Astrocyte (in vitro differentiated cells and primary cell): ENCODE results near the gene TMEM184B.

Source experiments
- CTCF ChIP-seq: IDR thresholded peaks from 2 replicates; pipeline ENCODE4 v1.5.1; 2011; ENCODE audit warnings: low read depth, mild to moderate bottlenecking, inconsistent platforms, low read length, moderate library complexity; ENCODE audit not compliant: insufficient read depth
- EZH2 ChIP-seq: IDR thresholded peaks from 2 replicates; pipeline ENCODE4 v1.6.1; 2012; ENCODE audit warnings: mild to moderate bottlenecking, low read length, inconsistent platforms; ENCODE audit not compliant: insufficient read depth

DNA sequence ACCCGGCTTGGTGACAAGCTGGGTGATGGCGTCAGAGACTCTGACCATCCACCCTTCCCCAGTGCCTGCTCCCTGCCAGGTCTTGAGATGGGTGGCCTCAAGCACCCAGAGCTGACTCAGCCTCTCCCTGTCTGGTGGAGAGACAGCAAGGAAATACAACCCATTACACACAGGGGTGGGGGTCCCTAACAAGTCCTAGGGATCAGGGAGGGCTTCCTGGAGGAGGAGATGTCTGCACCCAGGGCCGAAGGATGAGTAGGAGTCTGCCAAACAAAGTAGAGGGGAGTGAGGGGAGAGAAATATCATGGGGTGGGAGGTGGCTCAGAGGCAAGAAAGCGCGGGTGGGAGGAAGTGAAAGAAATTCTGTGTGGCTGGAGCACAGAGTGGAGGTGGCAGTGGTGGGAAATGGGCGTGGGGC lies 64.2 kb downstream of the TMEM184B start:
- TF ChIP-seq CTCF: no peak
- no peak for TF ChIP-seq EZH2
